Endothelial cell of umbilical vein (primary cell): ENCODE data around the gene KRCC1. TPM values are rescaled to one million over a fixed set of nuclear protein-coding genes. Genes with fewer than 3 reads are reported as not detected.

Experiments
- BruUV-seq: library from RNA; stranded (reverse); fragments of 400-500 nt; replicated peaks from 2 replicates; lab custom pipeline; 2021; lab: Mats Ljungman, UMichigan
- CTCF ChIA-PET: fragments of 300-600, 350-600 bp; sonication (Branson Sonifier 250); formaldehyde crosslinking; loops from one replicate; lab custom pipeline; 2021; ENCODE audit warnings: antibody characterized with exemption, inconsistent platforms; lab: Charles Lee
- POLR2A ChIA-PET: fragments of 300-600, 350-600 bp; sonication (Branson Sonifier 250); formaldehyde crosslinking; loops from one replicate; lab custom pipeline; 2021; ENCODE audit warnings: antibody characterized with exemption, inconsistent platforms; lab: Charles Lee
- DNase-seq: peaks from one replicate; pipeline ENCODE4 v3.0.0-alpha.2; 2011; ENCODE audit warnings: low read depth, low spot score
- FAIRE-seq: peaks from 2 replicates; lab custom pipeline; 2011; peaks lifted over from hg19 to GRCh38; lab: Jason Lieb, UNC
- H2AFZ ChIP-seq: 2 replicates; pipeline ENCODE4 v1.6.0; 2012; ENCODE audit warnings: low read depth, low read length, control low read depth, inconsistent platforms
- H3K27ac ChIP-seq: 2 replicates; pipeline ENCODE4 v1.5.1; 2011; ENCODE audit warnings: low read depth, mild to moderate bottlenecking, control low read depth, low read length, moderate library complexity; ENCODE audit not compliant: insufficient read depth
- H3K27me3 ChIP-seq, 2 experiments: 2 replicates each; pipeline versions ENCODE4 v1.6.0 to v1.6.1; 2011; ENCODE audit warnings: low read length in 2 of 2, mixed read lengths in 1 of 2; ENCODE audit not compliant: control insufficient read depth in 2 of 2, insufficient read depth in 2 of 2
- H3K36me3 ChIP-seq, 2 experiments: 2 replicates in 1 of 2; 3 replicates in 1 of 2; pipeline ENCODE4 v1.5.1; 2011; ENCODE audit warnings: low read length in 2 of 2, mild to moderate bottlenecking in 1 of 2, moderate library complexity in 1 of 2; ENCODE audit not compliant: control insufficient read depth in 2 of 2, insufficient read depth in 2 of 2; ENCODE audit errors: extremely low read depth in 1 of 2
- H3K4me1 ChIP-seq: 3 replicates; pipeline ENCODE4 v1.5.1; 2011; ENCODE audit warnings: mild to moderate bottlenecking, low read length; ENCODE audit not compliant: control insufficient read depth, insufficient read depth; ENCODE audit errors: extremely low read depth
- H3K4me2 ChIP-seq: 2 replicates; pipeline ENCODE4 v1.6.1; 2011; ENCODE audit warnings: low read length, control low read depth, mixed read lengths; ENCODE audit not compliant: insufficient read depth
- H3K4me3 ChIP-seq, 3 experiments: fragments of 200-600 bp in 1 of 3; sonication (generic), shearing (Covaris generic) in 1 of 3; replicated peaks in 1 of 3; 2 replicates each; pipeline ENCODE4 v1.5.1; 2011 to 2016; ENCODE audit warnings: control low read depth in 3 of 3, low read length in 3 of 3, mild to moderate bottlenecking in 2 of 3, inconsistent platforms in 1 of 3, low read depth in 1 of 3, moderate library complexity in 1 of 3; ENCODE audit not compliant: insufficient read depth in 1 of 3
- H3K79me2 ChIP-seq: 2 replicates; pipeline ENCODE4 v1.6.0; 2012; ENCODE audit warnings: low read length, inconsistent platforms; ENCODE audit not compliant: control insufficient read depth, insufficient read depth
- H3K9ac ChIP-seq: replicated peaks from 2 replicates; pipeline ENCODE3; 2011; ENCODE audit warnings: low read length, control low read depth; ENCODE audit not compliant: insufficient read depth; ENCODE audit errors: extremely low read depth
- H3K9me1 ChIP-seq: replicated peaks from 3 replicates; pipeline ENCODE4 v1.6.0; 2011; ENCODE audit warnings: mild to moderate bottlenecking, low read length; ENCODE audit not compliant: control insufficient read depth, insufficient read depth; ENCODE audit errors: extremely low read depth
- H3K9me3 ChIP-seq: replicated peaks from 2 replicates; pipeline ENCODE4 v1.5.1; 2012; ENCODE audit warnings: low read length, inconsistent platforms; ENCODE audit not compliant: control insufficient read depth, insufficient read depth
- H4K20me1 ChIP-seq: replicated peaks from 2 replicates; pipeline ENCODE3; 2011; ENCODE audit warnings: mild to moderate bottlenecking, low read length; ENCODE audit not compliant: control insufficient read depth, insufficient read depth; ENCODE audit errors: extremely low read depth
- EZH2 ChIP-seq: IDR thresholded peaks from 2 replicates; pipeline ENCODE4 v1.6.1; 2012; ENCODE audit warnings: borderline replicate concordance, low read depth, mild to moderate bottlenecking, moderate library complexity, low read length, inconsistent platforms; ENCODE audit not compliant: severe bottlenecking
- FOS ChIP-seq: IDR thresholded peaks from 2 replicates; pipeline ENCODE4 v1.6.1; 2011; ENCODE audit warnings: mild to moderate bottlenecking, low read length, moderate library complexity, borderline replicate concordance; ENCODE audit not compliant: insufficient read depth
- GATA2 ChIP-seq: IDR thresholded peaks from 2 replicates; pipeline ENCODE4 v1.7.0; 2011; ENCODE audit warnings: low read depth, mild to moderate bottlenecking, moderate library complexity, mixed read lengths, low read length; ENCODE audit not compliant: insufficient read length, insufficient read depth
- JUN ChIP-seq: IDR thresholded peaks from 2 replicates; pipeline ENCODE4 v1.6.1; 2011; ENCODE audit warnings: borderline replicate concordance, low read depth; ENCODE audit not compliant: insufficient read length, insufficient read depth
- MYC ChIP-seq: IDR thresholded peaks from one replicate; pipeline ENCODE4 v1.6.1; 2011; ENCODE audit warnings: mild to moderate bottlenecking, low read depth, low read length
- POLR2A ChIP-seq: IDR thresholded peaks from 2 replicates; pipeline ENCODE4 v1.6.1; 2012; ENCODE audit warnings: low read depth, mild to moderate bottlenecking, control low read depth, low read length
- POLR2AphosphoS5 ChIP-seq: IDR thresholded peaks from 2 replicates; pipeline ENCODE4 v1.6.1; 2012; ENCODE audit warnings: low read depth, mild to moderate bottlenecking, control low read depth, low read length, moderate library complexity; ENCODE audit not compliant: insufficient read depth
- dilution Hi-C: fragments of 300-500 bp; cut with MboI; formaldehyde crosslinking; loops from one replicate; pipeline ENCODE4 v1.15.0; 2019; ENCODE audit warnings: low sequenced_read_pairs; ENCODE audit not compliant: extremely low pct_ligation_motif_present
- intact Hi-C: fragments of 100-400 bp; cut with micrococcal nuclease; formaldehyde crosslinking; loops from one replicate; pipeline ENCODE4 v1.10.0; 2022
- polyA plus RNA-seq, 4 experiments: library from polyadenylated mRNA; depleted of rRNA in 3 of 4; stranded (reverse) in 3 of 4; unstranded in 1 of 4; fragments of >200 nt; gene quantifications; 2 replicates each; pipeline versions ENCODE4 v1.2.1 to v1.2.3, GENCODE V29; 2011 to 2012; ENCODE audit warnings: missing spikeins in 1 of 4
- total RNA-seq: library from RNA; stranded (reverse); gene quantifications from 2 replicates; pipeline ENCODE4 v1.2.3, GENCODE V29; 2021
- TF ChIP-seq, protein P1 (sequence below): IDR thresholded peaks from 2 replicates; pipeline ENCODE4 v1.6.1; 2011; ENCODE audit not compliant: insufficient read depth, insufficient read length
- TF ChIP-seq, protein P2 (sequence below), 2 donors: IDR thresholded peaks; 1 replicate in 1 of 2; 2 replicates in 1 of 2; pipeline ENCODE4 v1.5.1; 2011; ENCODE audit warnings: low read length in 2 of 2, mild to moderate bottlenecking in 2 of 2, moderate library complexity in 2 of 2, control low read depth in 1 of 2, inconsistent platforms in 1 of 2, low read depth in 1 of 2; ENCODE audit not compliant: insufficient read depth in 1 of 2; ENCODE audit errors: extremely low read depth in 1 of 2

The KRCC1 gene
- total and polyA plus RNA-seq, 2 donors (not counting 3 experiments of a cell fraction or from before 2014, with no cell fraction given) = 7.4 to 15.0 TPM

DNA sequence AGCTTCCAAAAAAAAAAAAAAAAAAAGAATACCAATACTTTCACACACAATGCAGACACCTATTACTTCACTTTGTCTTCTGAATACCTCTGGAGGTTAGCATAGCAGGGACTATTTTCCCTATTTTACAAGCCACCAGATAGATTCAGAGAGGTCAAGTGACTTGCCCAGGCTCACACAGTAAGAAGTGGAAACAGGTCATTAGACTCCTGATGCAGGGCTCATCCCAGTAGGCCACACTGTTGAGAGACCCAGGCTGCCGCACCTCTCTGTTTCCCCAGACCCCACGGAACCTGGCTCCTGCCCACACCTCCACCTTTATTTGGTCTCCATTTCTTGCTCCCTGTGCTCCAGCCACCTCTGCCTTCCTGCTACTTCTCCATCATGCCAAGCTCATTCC, 31.5 kb upstream of the KRCC1 start:
- intact Hi-C loops (no loop called here), dilution Hi-C loops (no loop called here)

DNA sequence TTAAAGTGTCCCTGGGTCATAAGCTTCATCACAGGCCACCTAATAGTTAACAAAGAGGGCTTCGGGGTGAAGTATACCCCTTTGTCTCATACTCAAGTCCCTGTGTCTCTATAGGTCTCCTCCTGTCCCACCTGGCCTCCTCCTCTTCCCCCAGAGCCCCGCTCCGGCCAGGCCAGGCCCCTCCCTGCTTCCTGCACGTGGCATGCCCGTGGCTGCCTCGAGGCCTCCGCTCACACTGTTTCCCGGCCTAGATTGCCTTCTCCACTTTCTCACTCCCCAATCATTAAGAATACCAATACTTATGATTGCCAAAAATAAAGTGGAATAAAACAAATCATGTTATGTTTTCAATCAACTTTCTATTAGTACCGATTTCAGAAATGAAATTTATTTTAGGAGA, 30.8 kb upstream of the KRCC1 start:
- FAIRE-seq = no peak
- H3K4me1 ChIP-seq = no peaks in the 10 kb centered on the region
- dilution Hi-C loops = no loop called here

More for the DNA sequence above, 31.5 kb upstream of the KRCC1 start:
- DNase-seq (no peak), FAIRE-seq (no peak)
- TF ChIP-seq MYC (no peak), EZH2 (no peak), FOS (no peak), POLR2A (no peak)
- TF ChIP-seq, protein P1, sequence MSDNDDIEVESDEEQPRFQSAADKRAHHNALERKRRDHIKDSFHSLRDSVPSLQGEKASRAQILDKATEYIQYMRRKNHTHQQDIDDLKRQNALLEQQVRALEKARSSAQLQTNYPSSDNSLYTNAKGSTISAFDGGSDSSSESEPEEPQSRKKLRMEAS = no peak
- TF ChIP-seq, protein P2, sequence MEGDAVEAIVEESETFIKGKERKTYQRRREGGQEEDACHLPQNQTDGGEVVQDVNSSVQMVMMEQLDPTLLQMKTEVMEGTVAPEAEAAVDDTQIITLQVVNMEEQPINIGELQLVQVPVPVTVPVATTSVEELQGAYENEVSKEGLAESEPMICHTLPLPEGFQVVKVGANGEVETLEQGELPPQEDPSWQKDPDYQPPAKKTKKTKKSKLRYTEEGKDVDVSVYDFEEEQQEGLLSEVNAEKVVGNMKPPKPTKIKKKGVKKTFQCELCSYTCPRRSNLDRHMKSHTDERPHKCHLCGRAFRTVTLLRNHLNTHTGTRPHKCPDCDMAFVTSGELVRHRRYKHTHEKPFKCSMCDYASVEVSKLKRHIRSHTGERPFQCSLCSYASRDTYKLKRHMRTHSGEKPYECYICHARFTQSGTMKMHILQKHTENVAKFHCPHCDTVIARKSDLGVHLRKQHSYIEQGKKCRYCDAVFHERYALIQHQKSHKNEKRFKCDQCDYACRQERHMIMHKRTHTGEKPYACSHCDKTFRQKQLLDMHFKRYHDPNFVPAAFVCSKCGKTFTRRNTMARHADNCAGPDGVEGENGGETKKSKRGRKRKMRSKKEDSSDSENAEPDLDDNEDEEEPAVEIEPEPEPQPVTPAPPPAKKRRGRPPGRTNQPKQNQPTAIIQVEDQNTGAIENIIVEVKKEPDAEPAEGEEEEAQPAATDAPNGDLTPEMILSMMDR (IDR thresholded peaks at IDR 0.05; ENCODE audit: extremely low read depth in 1 of 2, insufficient read depth in 1 of 2, low read depth in 1 of 2, low read length in 2 of 2) = no peak
- Histone ChIP-seq H3K9me1 (no peaks in the 10 kb centered on the region), H3K27ac (no peak overlapping the region), H3K4me1 (no peaks in the 10 kb centered on the region), H3K36me3 (no peaks in the 10 kb centered on the region), H4K20me1 (no peaks in the 10 kb centered on the region), H2AFZ (no peak overlapping the region), H3K79me2 (no peaks in the 10 kb centered on the region), H3K9me3 (no peaks in the 10 kb centered on the region), H3K9ac (no peak overlapping the region), H3K27me3 (no peaks in the 10 kb centered on the region), H3K4me2 (no peak overlapping the region), H3K4me3 (no peak overlapping the region)
- ChIA-PET CTCF (no interaction called here), POLR2A (no interaction called here)
- no TSS peak for BruUV-seq

More for the DNA sequence above, 30.8 kb upstream of the KRCC1 start:
- H3K36me3 ChIP-seq = no peaks in the 10 kb centered on the region
- BruUV-seq = no TSS peak
- no peaks in the 10 kb centered on the region for H3K79me2 ChIP-seq
- intact Hi-C loops = no loop called here
- no peak overlapping the region for H3K4me3 ChIP-seq
- CTCF ChIA-PET = no interaction called here
- no peak for TF ChIP-seq MYC
- TF ChIP-seq, protein P2 (IDR thresholded peaks at IDR 0.05; ENCODE audit: extremely low read depth in 1 of 2, insufficient read depth in 1 of 2, low read depth in 1 of 2, low read length in 2 of 2) = no peak
- no peak for TF ChIP-seq POLR2A
- TF ChIP-seq GATA2 = no peak
- no peak for TF ChIP-seq POLR2AphosphoS5
- TF ChIP-seq JUN = no peak
- no peak for TF ChIP-seq FOS
- no peak for TF ChIP-seq EZH2
- TF ChIP-seq, protein P1 = no peak
- no peaks in the 10 kb centered on the region for H3K27me3 ChIP-seq
- DNase-seq = no peak
- H3K27ac ChIP-seq = no peak overlapping the region
- POLR2A ChIA-PET = no interaction called here
- H3K9ac ChIP-seq = no peak overlapping the region
- H4K20me1 ChIP-seq = no peaks in the 10 kb centered on the region
- H2AFZ ChIP-seq = no peak overlapping the region
- H3K9me1 ChIP-seq = no peaks in the 10 kb centered on the region
- no peak overlapping the region for H3K4me2 ChIP-seq
- H3K9me3 ChIP-seq = no peaks in the 10 kb centered on the region
